Measurements from ENCODE around the gene KRTAP10-6.

DNA sequence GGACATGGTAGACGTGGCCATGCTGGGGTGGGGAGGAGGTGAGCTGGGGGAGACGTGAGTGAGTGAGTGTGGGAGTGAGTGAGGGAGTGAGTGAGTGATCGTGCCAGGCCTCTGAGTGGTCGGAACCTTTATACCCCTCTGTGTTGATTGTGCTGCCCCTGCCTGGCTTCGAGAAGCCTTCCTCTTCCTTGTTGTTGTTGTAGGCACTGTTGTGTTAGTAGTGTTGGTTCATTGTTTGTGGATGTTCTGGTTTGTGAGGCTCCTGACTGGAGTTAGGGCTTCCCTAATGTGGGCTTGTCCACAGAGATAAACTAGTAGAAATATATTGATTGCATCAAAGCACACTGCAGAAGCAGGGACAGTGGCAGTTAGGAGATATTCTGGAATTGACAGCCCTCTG lies 33.6 kb downstream of the KRTAP10-6 start, which contains the start of gene KRTAP10-3:
- TF ChIP-seq CTBP1 (IDR thresholded peaks at IDR 0.05; ENCODE audit: borderline replicate concordance) (no peak), FOXA1 (IDR thresholded peaks at IDR 0.05) (no peak), ARNT (IDR thresholded peaks at IDR 0.05) (no peak), SP1 (IDR thresholded peaks at IDR 0.05) (no peak), NFRKB (IDR thresholded peaks at IDR 0.05) (no peak), FOXM1 (IDR thresholded peaks at IDR 0.05; ENCODE audit: borderline replicate concordance) (no peak), LEF1 (IDR thresholded peaks at IDR 0.05; ENCODE audit: borderline replicate concordance) (no peak), FOXK2 (IDR thresholded peaks at IDR 0.05) (no peak), SUZ12 (IDR thresholded peaks at IDR 0.05) (no peak), TARDBP (IDR thresholded peaks at IDR 0.05) (no peak), L3MBTL2 (conservative IDR thresholded peaks at IDR 0.05) (no peak)
- TF ChIP-seq, protein P1, sequence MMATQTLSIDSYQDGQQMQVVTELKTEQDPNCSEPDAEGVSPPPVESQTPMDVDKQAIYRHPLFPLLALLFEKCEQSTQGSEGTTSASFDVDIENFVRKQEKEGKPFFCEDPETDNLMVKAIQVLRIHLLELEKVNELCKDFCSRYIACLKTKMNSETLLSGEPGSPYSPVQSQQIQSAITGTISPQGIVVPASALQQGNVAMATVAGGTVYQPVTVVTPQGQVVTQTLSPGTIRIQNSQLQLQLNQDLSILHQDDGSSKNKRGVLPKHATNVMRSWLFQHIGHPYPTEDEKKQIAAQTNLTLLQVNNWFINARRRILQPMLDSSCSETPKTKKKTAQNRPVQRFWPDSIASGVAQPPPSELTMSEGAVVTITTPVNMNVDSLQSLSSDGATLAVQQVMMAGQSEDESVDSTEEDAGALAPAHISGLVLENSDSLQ (IDR thresholded peaks at IDR 0.05), result no peak
